Muscle of back (tissue), 13 donors: Measurements from ENCODE around the gene NFKBIA. TPM values are rescaled to one million over a fixed set of nuclear protein-coding genes. Genes with fewer than 3 reads are reported as not detected.
A peak's percentile ranks its signal among the peaks of the same experiment; 100 is the strongest.
"Not testable (repeated sequence)": the region's sequence is repeated elsewhere in the genome, so short reads cannot be mapped to it uniquely, and the experiment has no call there.

Experiments
- DNase-seq, 3 donors: peaks; one replicate each; pipeline versions ENCODE4 v3.0.0 to v3.0.0-alpha.2; 2013
- long read RNA-seq, 9 donors: transcript quantifications; one replicate each; lab custom pipeline, GENCODE V29; 2026
- polyA plus RNA-seq, 10 donors: library from polyadenylated mRNA; unstranded; fragments of 120-200 nt; gene quantifications; one replicate each; pipeline ENCODE4 v1.2.1, GENCODE V29; 2013; ENCODE audit not compliant: insufficient read length in 10 of 10

Gene NFKBIA, protein sequence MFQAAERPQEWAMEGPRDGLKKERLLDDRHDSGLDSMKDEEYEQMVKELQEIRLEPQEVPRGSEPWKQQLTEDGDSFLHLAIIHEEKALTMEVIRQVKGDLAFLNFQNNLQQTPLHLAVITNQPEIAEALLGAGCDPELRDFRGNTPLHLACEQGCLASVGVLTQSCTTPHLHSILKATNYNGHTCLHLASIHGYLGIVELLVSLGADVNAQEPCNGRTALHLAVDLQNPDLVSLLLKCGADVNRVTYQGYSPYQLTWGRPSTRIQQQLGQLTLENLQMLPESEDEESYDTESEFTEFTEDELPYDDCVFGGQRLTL
- polyA plus RNA-seq: 10 to 100 TPM; 35.5 to 64.4 (median 47.9) TPM
- long read RNA-seq, donor 1, transcript NFKBIA-201 (6 exons, 1,558 nt): major isoform, 18 of 22 reads
- long read RNA-seq, donor 1, partial matches to known transcripts: 0 of 22 reads
- long read RNA-seq, donor 1, other reads (novel, unspliced or antisense): 0 of 22 reads
- long read RNA-seq, donor 2, transcript NFKBIA-201 (6 exons, 1,558 nt): major isoform, 11 of 20 reads
- long read RNA-seq, donor 2, partial matches to known transcripts: 7 of 20 reads
- long read RNA-seq, donor 2, other reads (novel, unspliced or antisense): 0 of 20 reads
- long read RNA-seq, donor 3: 0 reads
- long read RNA-seq, donor 4, transcript NFKBIA-201 (6 exons, 1,558 nt): major isoform, 11 of 11 reads
- long read RNA-seq, donor 4, partial matches to known transcripts: 0 of 11 reads
- long read RNA-seq, donor 4, other reads (novel, unspliced or antisense): 0 of 11 reads
- long read RNA-seq, donor 5, transcript NFKBIA-201 (6 exons, 1,558 nt): major isoform, 24 of 33 reads
- long read RNA-seq, donor 5, partial matches to known transcripts: 0 of 33 reads
- long read RNA-seq, donor 5, other reads (novel, unspliced or antisense): 0 of 33 reads
- long read RNA-seq, donor 6, transcript NFKBIA-201 (6 exons, 1,558 nt): major isoform, 18 of 34 reads
- long read RNA-seq, donor 6, partial matches to known transcripts: 12 of 34 reads
- long read RNA-seq, donor 6, other reads (novel, unspliced or antisense): 0 of 34 reads
- long read RNA-seq, donor 7, transcript NFKBIA-201 (6 exons, 1,558 nt): major isoform, 16 of 17 reads
- long read RNA-seq, donor 7, partial matches to known transcripts: 0 of 17 reads
- long read RNA-seq, donor 7, other reads (novel, unspliced or antisense): 0 of 17 reads
- long read RNA-seq, donor 8, transcript NFKBIA-201 (6 exons, 1,558 nt): major isoform, 18 of 33 reads
- long read RNA-seq, donor 8, partial matches to known transcripts: 12 of 33 reads
- long read RNA-seq, donor 8, other reads (novel, unspliced or antisense): 0 of 33 reads
- long read RNA-seq, donor 9, transcript NFKBIA-201 (6 exons, 1,558 nt): major isoform, 6 of 6 reads
- long read RNA-seq, donor 9, partial matches to known transcripts: 0 of 6 reads
- long read RNA-seq, donor 9, other reads (novel, unspliced or antisense): 0 of 6 reads

DNA sequence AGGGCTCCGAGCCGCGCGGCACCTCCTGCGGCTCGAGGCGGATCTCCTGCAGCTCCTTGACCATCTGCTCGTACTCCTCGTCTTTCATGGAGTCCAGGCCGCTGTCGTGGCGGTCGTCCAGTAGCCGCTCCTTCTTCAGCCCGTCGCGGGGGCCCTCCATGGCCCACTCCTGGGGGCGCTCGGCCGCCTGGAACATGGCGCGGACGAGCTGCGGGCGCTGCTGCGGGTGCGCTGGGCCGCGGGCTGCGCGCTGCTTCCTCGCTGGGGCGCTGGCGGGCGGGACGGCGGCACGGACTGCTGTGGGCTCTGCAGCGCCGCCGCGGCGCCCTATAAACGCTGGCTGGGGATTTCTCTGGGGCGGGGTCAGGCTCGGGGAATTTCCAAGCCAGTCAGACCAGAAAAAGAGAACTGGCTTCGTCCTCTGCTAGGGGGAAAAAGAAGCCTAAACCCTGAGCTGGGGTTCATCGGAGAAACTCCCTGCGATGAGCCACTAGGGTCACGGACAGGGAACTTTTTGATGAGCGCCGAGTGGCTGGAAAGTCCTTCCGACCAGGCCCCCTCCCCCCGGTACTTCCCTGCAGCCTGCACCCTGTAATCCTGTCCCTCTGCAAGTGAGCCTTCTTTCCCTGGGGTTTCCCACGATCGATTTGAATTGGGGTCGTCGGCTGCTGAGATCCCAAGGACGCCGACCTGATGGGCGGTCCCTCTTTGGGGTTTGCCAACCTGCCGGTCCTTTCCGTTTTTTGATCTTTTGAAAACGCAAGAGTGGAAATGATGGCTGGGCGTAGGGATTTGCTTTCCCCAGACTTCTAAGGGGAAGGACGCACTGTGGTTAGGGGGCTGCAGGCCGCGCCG lies at the start of gene NFKBIA:
NFKBIA (minus strand) TSS at position 301 of the 855 bp plus-strand sequence; CDS start at position 196, 105 bp downstream.
- DNase-seq: peak; percentile 87 to 95 (median 90)

DNA sequence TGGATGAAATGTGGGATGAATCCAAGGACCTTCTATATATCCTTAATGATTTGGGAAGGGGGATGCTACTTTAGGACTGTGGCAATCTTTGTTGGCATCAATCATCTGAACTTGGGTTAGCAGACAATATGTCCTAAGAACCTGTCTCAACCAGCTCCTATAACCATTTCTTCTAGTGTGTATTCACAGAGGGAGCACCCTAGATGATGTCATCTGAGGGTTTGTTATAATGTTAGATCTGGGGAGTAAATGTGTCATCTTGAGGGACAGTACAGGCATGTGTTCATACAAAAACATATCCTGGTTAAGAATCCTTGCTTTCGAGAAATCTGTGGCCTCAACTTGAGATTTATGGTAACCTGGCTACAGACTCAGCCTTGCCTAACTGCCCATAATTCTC lies 41.9 kb upstream of the NFKBIA start:
- DNase-seq: no peak

DNA sequence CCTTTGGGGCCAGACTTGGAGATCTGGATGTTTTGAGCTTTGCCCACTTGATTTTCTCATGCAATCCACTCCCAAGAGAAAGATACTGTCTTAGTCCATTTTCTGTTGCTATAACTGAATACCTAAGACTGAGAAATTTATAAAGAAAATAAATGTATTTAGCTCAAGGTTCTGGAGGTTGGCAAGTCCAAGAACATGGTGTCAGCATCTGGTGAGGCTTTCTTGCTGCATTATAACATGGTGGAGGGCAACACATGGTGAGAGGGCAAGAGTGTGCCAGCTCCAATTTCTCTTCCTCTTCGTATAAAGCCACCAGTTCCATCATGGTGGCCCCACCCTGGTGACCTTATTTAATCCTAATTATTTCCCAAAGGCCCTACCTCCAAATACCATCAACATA lies 39.6 kb upstream of the NFKBIA start:
- no peak for DNase-seq

DNA sequence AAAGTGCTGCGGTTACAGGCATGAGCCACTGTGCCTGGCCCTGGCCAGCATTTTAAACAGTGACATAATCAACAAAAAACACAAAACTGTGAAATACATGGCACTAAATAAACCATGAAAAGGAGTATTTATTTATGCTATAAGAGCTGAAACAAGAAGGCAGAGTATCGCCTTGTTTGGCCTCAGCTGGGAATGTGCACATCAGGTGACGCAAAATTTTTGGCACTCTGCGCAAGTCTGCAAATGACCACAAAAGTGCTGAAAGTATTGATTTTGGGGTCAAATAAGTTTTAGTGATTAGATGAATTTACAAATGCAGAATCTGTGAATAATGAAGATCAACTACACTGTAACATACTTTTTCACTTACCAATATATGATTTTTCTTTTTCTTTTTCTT lies 36.6 kb upstream of the NFKBIA start:
- DNase-seq: no peak

DNA sequence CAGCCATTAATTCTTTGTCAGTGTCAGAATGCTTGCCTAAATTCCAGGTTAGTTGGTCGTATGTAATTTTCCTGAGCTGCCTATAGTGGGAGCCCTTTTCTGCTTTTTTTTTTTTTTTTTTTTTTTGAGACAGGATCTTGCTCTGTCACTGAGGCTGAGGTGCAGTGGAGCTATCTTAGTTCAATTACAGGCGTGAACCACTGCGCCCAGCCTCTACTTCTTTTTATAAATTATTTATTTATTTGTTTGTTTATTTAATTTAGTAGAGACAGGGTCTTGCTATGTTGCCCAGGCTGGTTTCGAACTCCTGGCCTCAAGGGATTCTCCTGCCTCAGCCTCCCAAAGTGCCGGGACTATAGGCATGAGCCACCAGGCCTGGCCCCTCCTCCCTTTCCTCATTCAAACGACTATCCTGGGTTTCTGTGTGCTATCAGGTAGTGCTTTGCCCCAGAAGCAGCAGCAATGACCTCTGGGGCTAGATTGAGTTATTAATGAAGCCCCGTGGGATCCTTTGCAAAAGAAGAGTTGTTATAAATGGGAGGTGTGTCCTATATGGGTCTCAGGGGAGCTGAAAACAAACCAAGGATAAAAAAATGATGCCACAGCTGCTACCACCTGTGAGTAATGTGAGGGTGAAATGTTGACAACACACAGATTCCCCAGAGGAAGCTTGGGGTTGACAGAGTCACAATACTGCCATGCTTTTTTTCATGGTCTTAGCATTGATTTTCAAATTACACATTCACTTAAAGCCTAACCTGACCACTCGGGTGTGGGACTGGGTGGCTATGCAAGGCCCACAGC lies 34.6 kb upstream of the NFKBIA start:
- DNase-seq: no peak

DNA sequence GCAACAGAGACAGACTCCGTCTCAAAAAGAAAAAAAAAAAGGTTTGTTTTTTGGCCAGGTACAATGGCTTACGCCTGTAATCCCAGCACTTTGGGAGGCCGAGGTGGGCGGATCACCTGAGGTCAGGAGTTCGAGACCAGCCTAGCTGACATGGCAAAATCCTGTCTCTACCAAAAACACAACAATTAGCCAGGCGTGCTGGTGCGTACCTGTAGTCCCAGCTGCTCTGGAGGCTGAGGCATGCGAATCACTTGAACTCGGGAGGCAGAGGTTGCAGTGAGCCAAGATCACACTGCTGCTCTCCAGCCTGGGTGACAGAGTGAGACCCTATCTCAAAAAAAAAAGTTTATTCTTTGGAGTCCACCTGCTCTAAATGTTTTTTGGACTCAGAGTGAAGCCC lies 33.9 kb upstream of the NFKBIA start:
- DNase-seq: not testable (repeated sequence)

DNA sequence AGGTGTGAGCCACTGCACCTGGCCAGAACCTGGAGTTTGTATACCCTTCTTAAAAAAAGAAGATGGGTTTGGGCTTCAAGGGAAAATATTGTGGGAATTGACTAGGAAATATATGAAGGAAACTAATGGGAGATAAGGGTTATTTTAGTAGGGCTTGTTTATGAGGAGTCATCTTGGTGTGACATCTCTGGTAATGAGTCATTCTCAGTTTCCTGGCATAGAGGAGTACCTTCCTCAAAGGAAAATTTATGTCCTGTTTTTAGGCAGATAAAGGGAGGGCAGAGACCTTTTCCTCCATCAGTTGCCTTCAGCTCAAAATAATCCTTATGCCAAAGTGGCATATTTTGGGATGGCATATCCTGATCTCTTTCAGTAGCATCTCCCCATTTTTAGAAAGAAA lies 30.6 kb upstream of the NFKBIA start:
- DNase-seq: no peak

DNA sequence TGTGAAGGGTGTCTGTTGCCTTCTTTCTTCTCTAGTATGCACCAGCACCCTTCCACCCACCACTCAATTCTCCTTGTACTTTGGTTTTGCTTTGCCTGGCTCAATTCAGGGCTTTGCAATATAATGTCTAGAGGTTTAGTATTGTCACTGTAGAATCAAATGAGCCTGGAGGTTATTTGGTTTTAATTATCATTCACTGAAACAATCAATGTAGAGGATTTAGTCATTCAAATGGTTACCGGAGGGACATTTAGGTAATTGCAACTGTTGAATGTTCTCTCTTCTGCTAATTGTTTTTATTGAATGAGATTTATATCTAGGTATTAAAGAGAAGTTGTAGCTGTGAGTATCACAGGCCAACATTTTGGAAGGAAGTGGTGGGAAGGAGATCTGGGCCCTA lies 29.3 kb upstream of the NFKBIA start:
- no peak for DNase-seq

DNA sequence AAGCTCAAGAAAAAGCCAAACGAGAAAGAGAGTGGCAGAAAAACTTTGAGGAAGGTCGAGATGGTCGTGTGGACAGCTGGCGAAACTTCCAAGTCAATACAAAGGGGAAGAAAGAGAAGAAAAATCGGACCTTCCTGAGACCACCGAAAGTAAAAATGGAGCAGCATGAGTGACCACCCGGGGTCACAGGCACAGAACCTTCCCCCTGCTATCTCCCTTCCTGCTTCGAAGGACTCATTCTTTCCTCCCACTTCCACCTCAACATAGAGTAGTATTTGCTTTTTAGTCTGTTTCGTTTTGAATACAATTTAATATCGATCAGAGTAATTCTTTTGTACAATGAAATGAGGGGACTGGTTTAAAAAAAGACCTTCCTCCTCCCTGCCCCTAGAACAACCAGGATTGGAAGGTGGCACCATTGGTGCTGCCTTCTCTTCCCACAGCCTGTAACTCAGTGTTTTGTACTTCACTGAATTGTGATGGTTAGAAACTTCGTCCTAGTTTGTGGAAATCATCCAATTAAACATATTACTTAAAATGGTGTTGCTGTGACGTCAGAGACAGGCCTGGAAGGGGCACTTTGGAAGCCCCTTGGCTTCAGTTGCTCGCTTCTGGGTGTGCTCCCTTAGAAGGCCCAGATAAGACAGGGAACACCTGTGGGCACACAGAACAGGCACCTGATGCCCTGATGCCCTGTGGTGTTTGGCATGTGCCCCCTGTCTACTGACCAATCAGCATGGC lies 26.1 kb upstream of the NFKBIA start:
- DNase-seq: no peak

GRCh38 chr14:35429951-35430350 lies 25.4 kb upstream of the NFKBIA start:
- no peak for DNase-seq

- no peak for DNase-seq
Observed at GRCh38 chr14:35425850-35426249, 21.3 kb upstream of the NFKBIA start.

DNA sequence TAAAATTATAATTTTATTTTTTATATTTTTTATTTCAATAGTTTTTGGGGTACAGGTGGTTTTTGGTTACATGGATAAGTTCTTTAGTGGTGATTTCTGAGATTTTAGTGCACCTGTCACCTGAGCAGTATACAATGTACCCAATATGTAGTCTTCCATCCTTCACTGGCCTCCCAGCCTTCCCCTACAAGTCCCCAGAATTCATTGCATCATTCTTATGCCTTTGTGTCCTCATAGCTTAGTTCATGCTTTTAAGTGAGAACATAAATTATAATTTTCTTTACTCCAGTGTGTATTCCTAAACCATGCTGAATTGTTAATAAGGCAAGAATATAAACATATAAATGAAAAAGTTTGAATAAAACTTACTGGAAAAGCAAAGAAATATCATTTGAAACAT lies 19.1 kb upstream of the NFKBIA start:
- DNase-seq: no peak

DNA sequence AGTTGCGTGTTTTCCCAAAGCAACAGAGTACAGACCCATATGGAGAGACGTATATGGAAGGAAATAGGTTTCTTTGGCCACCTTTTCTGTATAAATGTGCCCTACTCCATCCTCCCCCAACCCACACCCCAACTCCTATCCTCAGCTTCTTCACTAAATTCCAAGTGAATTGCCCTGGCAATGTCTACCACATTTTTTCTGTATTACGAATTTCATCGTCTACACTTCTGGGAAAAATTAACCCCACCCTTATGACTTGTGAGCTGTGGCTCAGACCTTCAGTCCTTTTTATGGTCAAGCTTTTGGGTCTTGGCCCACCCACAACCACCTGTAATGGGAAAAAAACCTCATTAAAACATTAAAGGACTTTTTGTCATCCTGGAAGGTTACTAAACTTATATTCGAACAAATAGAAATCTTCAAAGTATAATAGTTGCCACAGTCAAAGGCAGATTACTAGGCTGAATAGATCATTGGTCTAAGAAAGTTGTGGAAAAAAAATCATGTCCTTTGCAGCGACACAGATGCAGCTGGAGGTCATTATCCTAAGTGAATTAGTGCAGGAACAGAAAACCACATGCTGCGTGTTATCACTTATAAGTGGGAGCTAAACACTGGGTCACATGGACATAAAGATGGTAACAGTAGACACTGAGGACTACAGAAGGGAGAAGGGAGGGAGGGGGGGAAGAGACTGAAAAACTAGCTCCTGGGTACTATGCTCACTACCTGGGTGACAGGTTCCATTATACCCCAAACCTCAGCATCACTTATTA lies 15.7 kb upstream of the NFKBIA start:
- DNase-seq: no peak

DNA sequence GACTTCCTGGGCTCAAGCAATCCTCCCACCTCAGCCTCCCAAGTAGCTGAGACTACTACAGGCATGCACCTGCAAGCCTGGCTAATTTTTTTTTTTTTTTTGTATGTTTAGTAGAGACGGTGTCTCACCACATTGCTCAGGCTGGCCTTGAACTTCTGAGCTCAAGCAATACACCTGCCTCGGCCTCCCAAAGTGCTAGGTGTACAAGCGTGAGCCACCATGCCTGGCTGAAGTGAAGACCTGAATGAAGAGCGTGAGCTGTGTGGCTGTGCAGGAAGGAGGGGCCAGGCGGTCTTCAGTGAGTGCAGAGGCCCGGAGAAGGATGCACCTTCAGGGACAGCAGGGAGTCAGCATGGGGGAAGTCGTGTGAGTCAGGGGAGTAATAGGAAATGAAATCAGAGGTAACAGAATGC lies 14.9 kb upstream of the NFKBIA start:
- no peak for DNase-seq

DNA sequence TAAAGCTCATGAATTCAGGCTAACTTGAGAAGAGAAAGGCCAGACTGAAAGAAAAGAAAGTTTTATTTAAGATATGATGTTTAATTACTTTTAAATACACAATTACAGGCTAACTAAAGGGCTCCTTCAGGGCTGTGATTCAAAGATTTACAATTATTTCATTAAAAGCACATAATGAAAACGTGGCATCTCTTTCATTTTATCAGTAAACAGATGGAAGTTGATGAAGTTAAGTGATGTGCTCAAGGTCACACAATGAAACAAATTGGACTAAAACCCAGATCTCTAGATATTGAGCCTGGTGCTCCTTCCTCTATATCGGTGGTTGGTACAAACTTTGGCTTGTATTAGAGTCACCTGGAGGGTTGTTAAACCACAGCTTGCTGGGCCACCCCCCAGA lies 13.5 kb upstream of the NFKBIA start:
- no peak for DNase-seq

DNA sequence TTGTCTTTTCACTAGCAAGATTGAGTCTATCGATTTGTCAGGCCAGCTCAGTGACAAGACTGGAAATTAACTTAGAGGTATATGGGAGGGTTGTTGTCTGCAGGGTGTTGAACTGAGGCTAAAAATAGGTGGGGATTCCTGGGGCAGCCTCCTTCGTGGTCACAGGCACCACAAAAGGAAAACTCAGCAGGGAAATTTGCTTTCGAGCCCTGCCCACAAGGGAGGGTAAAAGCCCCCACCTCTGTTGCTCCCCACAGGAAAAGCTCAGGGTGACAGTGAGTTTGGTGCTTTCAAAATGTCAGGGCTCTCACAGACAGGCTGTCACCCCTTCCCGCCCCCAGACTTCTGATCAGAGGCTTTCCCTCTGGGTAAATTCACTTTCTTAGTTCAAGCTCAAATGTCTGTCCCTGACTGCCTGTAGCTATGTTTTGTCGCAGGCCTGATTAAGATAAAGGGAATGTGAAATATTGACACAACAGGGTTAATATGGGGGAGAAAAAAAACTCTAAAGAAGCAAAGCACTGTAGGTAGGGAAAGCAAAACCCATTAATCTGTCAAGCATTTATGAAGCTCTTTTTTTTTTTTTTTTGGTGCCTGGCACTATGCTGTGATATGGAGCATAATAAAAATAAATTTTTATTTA lies 11.7 kb upstream of the NFKBIA start:
- DNase-seq: no peak

DNA sequence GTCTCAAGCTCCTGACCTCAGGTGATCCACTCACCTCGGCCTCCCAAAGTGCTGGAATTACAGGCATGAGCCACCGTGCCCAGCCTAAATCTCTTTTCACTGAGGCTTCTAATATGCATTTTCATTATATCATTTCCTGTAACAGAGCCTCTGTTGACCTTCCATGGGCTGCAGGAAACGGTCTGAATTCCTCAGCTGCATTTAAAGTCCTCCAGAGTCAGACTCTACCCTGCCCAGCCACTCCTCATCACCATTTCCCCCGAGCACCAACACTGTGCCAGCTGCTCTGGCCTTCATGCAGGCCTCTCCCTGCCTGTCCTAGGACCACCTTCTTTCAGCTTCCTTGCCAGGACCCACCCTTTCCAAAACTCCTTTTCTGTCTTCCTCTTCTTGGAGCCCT lies 9.8 kb upstream of the NFKBIA start:
- no peak for DNase-seq
